Measurements from ENCODE around the gene OSBPL8.
"Not testable (repeated sequence)": the region's sequence is repeated elsewhere in the genome, so short reads cannot be mapped to it uniquely, and the experiment has no call there.

- TF ChIP-seq EP300, CTCF, POLR2AphosphoS5, POLR2A (IDR thresholded peaks at IDR 0.05): not testable (repeated sequence)
These were observed 60.4 kb downstream of the OSBPL8 start for GRCh38 chr12:76499136-76499535.

All from sigmoid colon (tissue), 4 donors.